H9 (cell line): ENCODE measurements around the gene CYTH3. TPM values are rescaled to one million over a fixed set of nuclear protein-coding genes. Genes with fewer than 3 reads are reported as not detected.

Experiments
- DNase-seq: peaks from one replicate; pipeline ENCODE4 v3.0.0-alpha.2; 2017
- H2AFZ ChIP-seq: one replicate; pipeline ENCODE4 v1.6.1; 2013; ENCODE audit warnings: mild to moderate bottlenecking, low read length, control low read depth, moderate library complexity
- H2AK5ac ChIP-seq: 2 replicates; pipeline ENCODE4 v1.6.1; 2013; ENCODE audit warnings: low read length, control low read depth, mixed read lengths; ENCODE audit not compliant: insufficient read length
- H2BK120ac ChIP-seq: one replicate; pipeline ENCODE4 v1.6.1; 2013; ENCODE audit warnings: low read depth, mild to moderate bottlenecking, low read length, control low read depth, inconsistent platforms; ENCODE audit not compliant: poor library complexity, severe bottlenecking
- H2BK12ac ChIP-seq: 2 replicates; pipeline ENCODE4 v1.6.1; 2013; ENCODE audit warnings: low read length, control low read depth, mixed read lengths, low read depth; ENCODE audit not compliant: insufficient read length
- H2BK15ac ChIP-seq: 2 replicates; pipeline ENCODE4 v1.6.1; 2013; ENCODE audit warnings: low read depth, low read length, control low read depth
- H2BK20ac ChIP-seq: one replicate; pipeline ENCODE4 v1.6.1; 2013; ENCODE audit warnings: low read depth, mild to moderate bottlenecking, low read length, control low read depth, inconsistent platforms; ENCODE audit not compliant: poor library complexity, severe bottlenecking
- H2BK5ac ChIP-seq: 2 replicates; pipeline ENCODE4 v1.6.1; 2013; ENCODE audit warnings: low read length, control low read depth, mixed read lengths; ENCODE audit not compliant: insufficient read length
- H3K14ac ChIP-seq: 2 replicates; pipeline ENCODE4 v1.6.1; 2013; ENCODE audit warnings: low read length, control low read depth; ENCODE audit not compliant: insufficient read depth
- H3K18ac ChIP-seq: 2 replicates; pipeline ENCODE4 v1.6.1; 2013; ENCODE audit warnings: low read depth, mild to moderate bottlenecking, mixed read lengths, low read length, control low read depth; ENCODE audit not compliant: insufficient read length
- H3K23ac ChIP-seq: 2 replicates; pipeline ENCODE4 v1.6.1; 2013; ENCODE audit warnings: low read length, control low read depth, mixed read lengths, low read depth; ENCODE audit not compliant: insufficient read length
- H3K23me2 ChIP-seq: 2 replicates; pipeline ENCODE4 v1.6.1; 2013; ENCODE audit warnings: low read depth, mild to moderate bottlenecking, mixed read lengths, low read length, control low read depth; ENCODE audit not compliant: insufficient read length, poor library complexity, severe bottlenecking
- H3K27ac ChIP-seq: 2 replicates; pipeline ENCODE4 v1.5.1; 2013; ENCODE audit warnings: low read length, control low read depth, mixed read lengths, low read depth; ENCODE audit not compliant: insufficient read length
- H3K27me3 ChIP-seq: 2 replicates; pipeline ENCODE4 v1.6.1; 2013; ENCODE audit warnings: low read length, control low read depth, inconsistent platforms; ENCODE audit not compliant: insufficient read depth
- H3K4ac ChIP-seq: 2 replicates; pipeline ENCODE4 v1.6.1; 2013; ENCODE audit warnings: low read depth, mild to moderate bottlenecking, control low read depth, inconsistent platforms, low read length, moderate library complexity
- H3K4me1 ChIP-seq: 2 replicates; pipeline ENCODE4 v1.6.1; 2013; ENCODE audit warnings: low read length, control low read depth, inconsistent platforms; ENCODE audit not compliant: insufficient read depth
- H3K4me2 ChIP-seq: 2 replicates; pipeline ENCODE4 v1.6.1; 2013; ENCODE audit warnings: low read length, control low read depth, mixed read lengths; ENCODE audit not compliant: insufficient read length, insufficient read depth
- H3K56ac ChIP-seq: 2 replicates; pipeline ENCODE4 v1.6.1; 2013; ENCODE audit warnings: low read depth, mild to moderate bottlenecking, mixed read lengths, low read length, control low read depth; ENCODE audit not compliant: insufficient read length
- H3K79me1 ChIP-seq: 2 replicates; pipeline ENCODE4 v1.6.1; 2013; ENCODE audit warnings: low read depth, mild to moderate bottlenecking, moderate library complexity, low read length, control low read depth, inconsistent platforms; ENCODE audit not compliant: insufficient read depth, poor library complexity, severe bottlenecking
- H3K79me2 ChIP-seq: 2 replicates; pipeline ENCODE4 v1.6.1; 2013; ENCODE audit warnings: low read length, control low read depth, inconsistent platforms; ENCODE audit not compliant: insufficient read depth
- H3K9ac ChIP-seq: 2 replicates; pipeline ENCODE4 v1.6.1; 2013; ENCODE audit warnings: low read length, control low read depth, mixed read lengths; ENCODE audit not compliant: insufficient read length; ENCODE audit errors: extremely low read depth
- H3K9me3 ChIP-seq: one replicate; pipeline ENCODE4 v1.6.1; 2013; ENCODE audit warnings: low read depth, low read length, inconsistent platforms; ENCODE audit not compliant: control insufficient read depth
- H3T11ph ChIP-seq: one replicate; pipeline ENCODE4 v1.6.1; 2013; ENCODE audit warnings: mild to moderate bottlenecking, low read length, control low read depth, inconsistent platforms
- H4K20me1 ChIP-seq: one replicate; pipeline ENCODE4 v1.6.1; 2013; ENCODE audit not compliant: control insufficient read depth, insufficient read length, insufficient read depth
- H4K5ac ChIP-seq: 2 replicates; pipeline ENCODE4 v1.6.1; 2013; ENCODE audit warnings: low read depth, mild to moderate bottlenecking, mixed read lengths, low read length, control low read depth; ENCODE audit not compliant: insufficient read length
- H4K8ac ChIP-seq: replicated peaks from 2 replicates; pipeline ENCODE4 v1.6.1; 2013; ENCODE audit warnings: low read length, control low read depth, mixed read lengths, low read depth; ENCODE audit not compliant: insufficient read length
- H4K91ac ChIP-seq: 2 replicates; pipeline ENCODE4 v1.6.1; 2013; ENCODE audit warnings: low read depth, mild to moderate bottlenecking, moderate library complexity, mixed read lengths, low read length, control low read depth; ENCODE audit not compliant: insufficient read length
- H3K27ac Mint-ChIP-seq, 3 experiments: 2 replicates in 2 of 3; 3 replicates in 1 of 3; pipeline ENCODE4 v1.8.0; 2020 to 2021; ENCODE audit warnings: mixed read lengths in 3 of 3, mild to moderate bottlenecking in 1 of 3, moderate library complexity in 1 of 3
- H3K27me3 Mint-ChIP-seq: 2 replicates; pipeline ENCODE4 v1.8.0; 2021; ENCODE audit warnings: low read depth, mild to moderate bottlenecking, moderate library complexity, mixed read lengths
- H3K36me3 Mint-ChIP-seq, 3 experiments: 2 replicates in 2 of 3; 3 replicates in 1 of 3; pipeline ENCODE4 v1.8.0; 2020 to 2021; ENCODE audit warnings: low read depth in 3 of 3, mixed read lengths in 3 of 3; ENCODE audit not compliant: insufficient read depth in 1 of 3
- H3K4me1 Mint-ChIP-seq, 2 experiments: 2 replicates each; pipeline ENCODE4 v1.8.0; 2020; ENCODE audit warnings: mixed read lengths in 2 of 2
- H3K4me3 Mint-ChIP-seq, 2 experiments: 2 replicates in 1 of 2; 3 replicates in 1 of 2; pipeline ENCODE4 v1.8.0; 2020 to 2021; ENCODE audit warnings: mild to moderate bottlenecking in 2 of 2, mixed read lengths in 2 of 2, moderate library complexity in 1 of 2
- H3K9me3 Mint-ChIP-seq, 2 experiments: 2 replicates in 1 of 2; 3 replicates in 1 of 2; pipeline ENCODE4 v1.8.0; 2020; ENCODE audit warnings: mild to moderate bottlenecking in 2 of 2, mixed read lengths in 2 of 2, moderate library complexity in 1 of 2
- CTCF ChIP-seq: fragments of 200-600 bp; sonication (generic); conservative IDR thresholded peaks from 3 replicates; pipeline ENCODE4 v1.8.0; 2021; ENCODE audit warnings: antibody characterized with exemption, mild to moderate bottlenecking
- WGBS: extraction: QIAGEN DNeasy Blood & Tissue Kit; methylation state at CpG from one replicate; pipeline ENCODE4 v1.1.7; 2013; ENCODE audit warnings: missing lambda C conversion rate, low lambda C conversion rate, mixed read lengths; ENCODE audit not compliant: insufficient read length; ENCODE audit errors: extremely low coverage; 5-methylcytosine and 5-hydroxymethylcytosine counted together
- total RNA-seq: library from RNA; stranded (reverse); gene quantifications from 2 replicates; pipeline ENCODE4 v1.2.1, GENCODE V29; 2021

CYTH3 gene
- total RNA-seq, 1 experiment from 2014 or later = 12.3 TPM

- DNase-seq = no peak
- Histone ChIP-seq H3K9ac (no peak overlapping the region), H2BK5ac (no peak overlapping the region), H3K27me3 (no peaks in the 10 kb centered on the region), H3K4me2 (no peak overlapping the region), H3K56ac (no peak overlapping the region), H3K4ac (no peak overlapping the region), H2AK5ac (no peak overlapping the region), H3K14ac (no peak overlapping the region), H3K23me2 (no peaks in the 10 kb centered on the region), H3K79me1 (no peaks in the 10 kb centered on the region), H4K20me1 (no peaks in the 10 kb centered on the region), H3K9me3 (no peaks in the 10 kb centered on the region), H3K18ac (no peak overlapping the region), H2AFZ (no peak overlapping the region), H4K8ac (no peak overlapping the region), H3K4me1 (no peaks in the 10 kb centered on the region), H2BK15ac (no peak overlapping the region), H2BK20ac (no peak overlapping the region), H3T11ph (no peak overlapping the region), H4K5ac (no peak overlapping the region), H3K23ac (no peak overlapping the region), H2BK12ac (no peak overlapping the region), H2BK120ac (no peak overlapping the region), H4K91ac (no peak overlapping the region), H3K27ac (no peak overlapping the region), H3K79me2 (no peaks in the 10 kb centered on the region)
- Mint-ChIP-seq H3K36me3 (no peaks in the 10 kb centered on the region), H3K4me3 (no peak overlapping the region), H3K27ac (peak overlapping the region in 2 of 3 experiments; percentile 44 to 46; a peak in 2 of 7 replicates), H3K4me1 (peaks cover 14 to 23% of the 10 kb centered on the region in 2 experiments), H3K27me3 (no peaks in the 10 kb centered on the region), H3K9me3 (no peaks in the 10 kb centered on the region)
- TF ChIP-seq CTCF = no peak
- WGBS = no CpG with 5 or more reads among the region's 7 CpGs
Observed at GRCh38 chr7:6237011-6237410, 35.4 kb downstream of the CYTH3 start.
